ENCODE data around the gene ADAM8.
"Not testable (repeated sequence)": the region's sequence is repeated elsewhere in the genome, so short reads cannot be mapped to it uniquely, and the experiment has no call there.

ADAM8 gene

DNA sequence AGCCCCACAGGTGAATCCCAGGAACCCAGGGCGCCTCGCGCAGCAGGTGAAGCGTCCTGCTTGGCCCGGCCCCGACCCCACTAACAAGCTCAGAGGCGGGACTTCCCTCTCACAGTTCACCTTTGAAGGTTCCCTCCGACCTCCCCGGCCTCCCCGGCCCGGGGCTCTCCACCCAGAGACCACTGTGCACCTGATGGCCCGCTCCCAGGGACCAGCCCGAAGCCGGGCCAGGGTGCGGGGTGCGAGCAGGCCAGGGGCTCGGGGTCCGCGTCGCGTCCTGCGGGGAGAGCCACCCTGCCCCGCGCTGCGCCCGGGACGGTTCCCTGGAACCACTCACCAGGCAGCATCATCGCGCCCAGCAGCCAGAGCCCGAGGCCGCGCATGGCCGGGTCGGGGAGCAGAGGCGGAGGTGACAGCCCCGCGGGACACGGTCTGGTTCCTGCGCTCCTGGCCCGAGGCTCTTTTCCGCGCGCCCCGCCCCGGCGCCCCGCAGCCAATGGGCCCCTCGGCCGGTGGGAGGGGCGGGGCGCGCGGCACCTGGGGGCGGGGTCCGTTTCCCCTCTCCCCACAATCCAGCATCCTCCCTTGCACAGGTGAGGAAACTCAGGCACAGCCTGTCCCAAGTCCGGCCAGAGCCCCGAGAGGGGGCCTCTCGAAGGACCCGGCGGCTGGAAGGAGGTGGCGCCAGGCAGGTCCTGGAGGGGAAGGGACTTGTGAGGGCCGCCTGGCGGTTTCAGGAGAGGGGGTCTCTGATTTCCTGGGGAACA is at the start of gene ADAM8:
Gene ADAM8, minus strand, starts transcription at position 434 of the 767 bp plus-strand sequence. Its CDS starts 51 bp downstream, at position 383.
- no peak for FAIRE-seq

- FAIRE-seq: no peak
Measured at GRCh38 chr10:133326223-133326551, 49.5 kb upstream of the ADAM8 start.

DNA sequence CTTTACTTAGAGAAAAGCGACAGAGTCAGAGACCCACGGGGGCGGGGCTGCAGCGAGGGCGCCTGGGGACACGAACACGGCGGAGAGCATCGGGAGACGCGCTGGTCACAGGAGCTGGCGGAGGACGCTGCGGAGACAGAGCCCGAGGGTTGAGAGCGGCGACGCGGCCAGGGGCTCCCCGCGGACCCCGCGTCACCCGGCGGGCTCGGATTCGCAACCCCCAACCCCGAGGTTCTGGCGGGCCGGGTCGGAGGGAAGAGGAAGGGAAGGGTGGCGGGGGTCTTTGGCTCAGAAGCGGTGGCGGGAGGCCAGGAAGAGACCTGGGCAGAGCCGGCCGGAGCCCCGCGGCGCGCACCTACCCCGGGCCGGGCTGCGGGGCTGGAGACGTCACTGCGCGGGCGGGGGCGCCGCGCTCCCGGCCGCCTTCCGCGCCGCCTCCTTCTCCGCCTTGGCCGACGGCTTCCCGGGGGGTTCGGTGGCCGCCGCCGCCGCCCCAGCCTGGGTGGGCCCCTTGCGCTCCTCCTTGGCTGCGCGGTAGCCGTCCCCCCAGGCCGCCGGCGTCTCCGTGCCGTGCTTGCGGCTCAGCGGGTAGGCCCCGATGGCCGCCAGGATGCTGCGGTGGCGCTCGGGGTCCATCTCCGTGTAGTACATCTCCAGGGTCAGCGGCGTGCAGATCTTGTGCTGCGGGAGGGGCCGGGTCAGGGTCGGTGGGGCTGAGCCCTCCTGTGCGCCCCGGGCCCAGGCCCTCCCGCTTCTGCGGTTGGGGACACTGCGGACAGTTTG is 49.0 kb upstream of the ADAM8 start:
- FAIRE-seq: no peak

DNA sequence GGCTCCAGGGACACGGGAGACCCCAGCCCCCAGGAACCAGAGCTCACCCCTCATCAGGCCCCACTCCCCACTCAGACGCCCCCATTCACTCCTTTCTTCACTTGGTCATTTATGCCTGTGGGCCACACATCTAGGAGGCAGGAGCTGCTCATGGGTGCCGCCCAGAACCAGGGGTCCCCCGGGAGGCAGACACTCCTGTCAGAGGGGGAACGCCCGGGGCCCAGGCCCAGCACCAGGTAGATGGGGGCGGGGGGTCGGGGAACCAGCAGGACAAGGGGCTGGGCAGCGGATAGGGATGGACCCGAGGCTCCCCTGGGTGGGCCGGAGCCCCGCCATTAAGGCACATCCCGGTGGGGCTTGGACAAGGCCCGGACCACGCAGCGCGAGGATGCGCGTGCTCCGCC is 48.2 kb upstream of the ADAM8 start:
- no peak for FAIRE-seq

DNA sequence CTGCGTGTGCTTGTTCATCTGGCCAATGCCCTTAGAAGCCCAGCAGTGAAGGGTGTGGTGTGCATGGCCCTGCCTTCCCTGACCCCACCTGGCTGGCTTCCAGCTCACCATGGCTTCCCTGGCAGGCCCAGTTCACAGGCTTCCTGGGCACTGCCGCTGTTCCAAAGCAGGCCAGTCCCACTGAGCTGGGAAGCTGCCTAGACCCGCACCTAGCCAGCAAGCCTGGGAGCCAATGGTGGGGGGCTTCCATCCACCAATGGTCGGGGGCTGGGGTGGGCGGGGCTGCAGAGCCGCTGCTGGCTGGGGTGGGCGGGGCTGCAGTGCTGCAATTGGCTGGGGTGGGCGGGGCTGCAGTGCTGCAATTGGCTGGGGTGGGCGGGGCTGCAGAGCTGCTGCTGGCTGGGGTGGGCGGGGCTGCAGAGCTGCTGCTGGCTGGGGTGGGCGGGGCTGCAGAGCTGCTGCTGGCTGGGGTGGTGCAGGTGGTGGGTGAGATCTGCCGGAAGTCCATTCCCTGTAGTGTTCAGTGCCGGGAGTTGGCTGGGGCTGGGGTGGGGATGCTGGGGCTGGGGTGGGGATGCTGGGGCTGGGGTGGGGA is 47.6 kb upstream of the ADAM8 start:
- FAIRE-seq: no peak

- not testable (repeated sequence) for FAIRE-seq
Measured at GRCh38 chr10:133322064-133322709, 45.5 kb upstream of the ADAM8 start.

DNA sequence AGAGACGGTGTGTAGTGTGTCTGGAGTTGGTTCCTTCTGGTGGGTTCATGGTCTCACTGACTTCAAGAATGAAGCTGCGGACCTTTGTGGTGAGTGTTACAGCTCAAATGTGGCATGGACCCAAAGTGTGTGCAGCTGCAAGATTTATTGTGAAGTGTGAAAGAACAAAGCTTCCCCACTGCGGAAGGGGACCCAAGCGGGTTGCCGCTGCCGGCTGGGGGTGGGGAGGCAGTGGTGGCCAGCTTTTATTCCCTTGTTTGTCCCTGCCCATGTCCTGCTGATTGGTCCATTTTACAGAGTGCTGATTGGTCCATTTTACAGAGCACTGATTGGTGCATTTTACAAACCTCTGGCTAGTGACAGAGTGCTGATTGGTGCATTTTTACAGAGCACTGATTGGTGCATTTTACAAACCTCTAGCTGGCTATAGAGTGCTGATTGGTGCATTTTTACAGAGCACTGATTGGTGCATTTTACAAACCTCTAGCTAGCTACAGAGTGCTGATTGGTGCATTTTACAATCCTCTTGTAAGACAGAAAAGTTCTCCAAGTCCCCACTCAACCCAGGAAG is 44.3 kb upstream of the ADAM8 start:
- not testable (repeated sequence) for FAIRE-seq

DNA sequence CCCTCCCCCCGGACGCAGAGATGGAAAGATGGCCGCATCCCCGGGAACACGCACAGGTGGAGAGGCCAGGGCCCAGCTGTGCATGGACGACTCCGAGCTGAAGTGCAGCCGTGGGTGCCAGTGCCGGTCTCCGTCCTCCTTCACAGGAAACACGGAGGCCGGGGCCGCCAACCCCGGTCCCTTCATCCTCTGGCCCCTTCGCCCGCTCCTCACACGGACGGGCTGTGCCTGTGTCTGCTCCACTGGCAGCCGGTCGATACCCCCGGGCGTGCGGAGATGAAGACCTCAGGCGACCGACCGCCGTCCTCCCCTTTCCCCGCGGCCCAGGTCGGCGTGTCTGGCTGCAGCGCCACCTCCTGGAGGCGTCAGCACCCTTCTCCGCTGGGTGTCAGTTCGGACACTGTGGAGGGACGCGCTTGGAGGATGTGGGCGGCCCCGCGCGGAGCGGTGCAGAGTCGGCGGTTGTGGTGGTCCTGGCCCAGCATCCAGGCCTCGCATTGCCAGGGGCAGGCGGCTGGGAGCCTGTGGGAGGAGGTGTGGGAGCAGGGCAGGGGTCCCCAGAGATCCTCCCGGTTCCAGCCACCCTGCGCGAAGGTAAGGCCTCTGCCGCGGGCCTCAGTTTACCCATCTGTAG is 41.9 kb upstream of the ADAM8 start:
- no peak for FAIRE-seq

DNA sequence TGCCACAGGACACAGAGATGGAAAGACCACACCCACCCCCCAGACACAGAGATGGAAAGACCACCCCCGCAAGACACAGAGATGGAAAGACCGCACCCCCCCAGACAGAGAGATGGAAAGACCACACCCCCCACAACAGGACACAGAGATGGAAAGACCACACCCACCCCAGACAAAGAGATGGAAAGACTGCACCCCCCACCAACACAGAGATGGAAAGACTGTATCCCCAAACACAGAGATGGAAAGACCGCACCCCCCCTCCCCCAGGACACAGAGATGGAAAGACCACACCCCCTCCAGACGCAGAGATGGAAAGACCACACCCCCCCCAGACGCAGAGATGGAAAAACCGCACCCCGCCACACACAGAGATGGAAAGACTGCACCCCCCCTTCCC is 40.1 kb upstream of the ADAM8 start:
- no peak for FAIRE-seq

- FAIRE-seq: no peak
Measured at GRCh38 chr10:133316266-133316665, 39.6 kb upstream of the ADAM8 start.

DNA sequence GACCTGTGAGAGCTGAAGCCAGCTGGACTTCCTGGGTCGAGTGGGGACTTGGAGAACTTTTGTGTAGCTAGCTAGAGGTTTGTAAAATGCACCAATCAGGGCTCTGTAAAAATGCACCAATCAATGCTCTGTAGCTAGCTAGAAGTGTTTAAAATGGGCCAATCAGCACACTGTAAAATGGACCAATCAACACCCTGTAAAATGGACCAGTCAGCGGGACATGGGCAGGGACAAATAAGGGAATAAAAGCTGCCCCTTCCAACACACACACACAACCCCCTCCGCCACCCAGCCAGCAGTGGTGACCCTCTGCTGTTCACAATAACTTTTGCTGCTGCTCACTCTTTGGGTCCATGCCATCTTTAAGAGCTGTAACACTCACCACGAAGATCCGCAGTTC is 39.2 kb upstream of the ADAM8 start:
- FAIRE-seq: no peak

DNA sequence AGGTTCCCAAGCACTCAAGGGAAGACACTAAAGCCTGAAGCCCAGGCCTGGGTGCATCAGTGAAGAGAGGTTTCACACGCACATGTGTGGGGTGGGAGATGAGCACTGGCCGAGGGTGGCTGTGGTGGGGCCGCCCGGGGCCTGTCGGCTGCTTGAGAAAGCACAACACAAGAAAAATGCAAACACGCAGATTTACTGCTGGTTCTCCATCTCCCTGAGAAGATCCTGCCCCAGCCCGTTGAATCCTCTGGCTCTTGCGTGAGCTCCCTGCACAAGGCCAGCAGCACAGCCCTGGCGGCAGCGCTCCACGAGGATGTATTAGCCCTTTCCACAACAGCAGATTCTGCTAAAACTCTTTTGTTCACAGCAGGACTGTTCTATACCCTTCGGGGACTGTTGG is 38.2 kb upstream of the ADAM8 start:
- no peak for FAIRE-seq

DNA sequence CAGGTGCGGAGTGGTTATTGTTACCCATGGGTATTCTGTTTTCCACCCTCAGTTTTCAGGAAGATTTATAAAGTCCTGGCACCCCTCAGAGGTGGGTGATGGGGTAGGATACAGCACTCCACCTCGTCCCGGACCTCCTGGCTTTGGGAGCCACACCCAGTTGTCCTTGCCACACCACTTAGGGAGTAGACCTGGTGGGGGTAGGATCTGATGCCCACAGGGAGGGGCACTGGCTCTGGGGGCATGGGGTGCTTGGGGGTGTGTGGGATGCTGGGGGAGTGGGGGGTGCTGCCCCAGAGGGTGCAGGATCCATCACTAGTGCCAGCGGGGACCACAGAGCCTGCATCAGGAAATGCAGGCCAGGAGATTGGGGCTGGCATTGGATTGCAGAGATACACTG is 36.5 kb upstream of the ADAM8 start:
- no peak for FAIRE-seq

DNA sequence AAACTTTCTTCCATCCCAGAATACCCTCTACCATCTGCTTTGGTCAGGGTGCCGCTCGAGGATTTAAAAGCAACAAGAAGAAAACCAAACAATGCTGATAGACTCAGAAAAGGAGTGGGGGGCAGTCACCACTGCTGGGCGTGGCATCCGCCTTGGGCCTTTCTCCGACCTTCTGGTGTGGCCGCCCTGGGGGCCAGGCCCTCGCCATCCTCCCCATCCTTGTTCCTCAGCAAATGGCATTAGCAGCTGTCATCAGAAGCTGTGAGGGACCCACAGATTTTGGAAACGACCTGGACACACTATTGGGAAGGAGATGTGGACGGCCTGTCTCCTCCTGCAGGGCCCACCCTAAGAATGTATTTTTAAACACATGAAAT is 36.1 kb upstream of the ADAM8 start:
- no peak for FAIRE-seq

- FAIRE-seq: no peak
Measured at GRCh38 chr10:133312016-133312768, 35.5 kb upstream of the ADAM8 start.

- no peak for FAIRE-seq
Measured at GRCh38 chr10:133311570-133311969, 34.9 kb upstream of the ADAM8 start.

DNA sequence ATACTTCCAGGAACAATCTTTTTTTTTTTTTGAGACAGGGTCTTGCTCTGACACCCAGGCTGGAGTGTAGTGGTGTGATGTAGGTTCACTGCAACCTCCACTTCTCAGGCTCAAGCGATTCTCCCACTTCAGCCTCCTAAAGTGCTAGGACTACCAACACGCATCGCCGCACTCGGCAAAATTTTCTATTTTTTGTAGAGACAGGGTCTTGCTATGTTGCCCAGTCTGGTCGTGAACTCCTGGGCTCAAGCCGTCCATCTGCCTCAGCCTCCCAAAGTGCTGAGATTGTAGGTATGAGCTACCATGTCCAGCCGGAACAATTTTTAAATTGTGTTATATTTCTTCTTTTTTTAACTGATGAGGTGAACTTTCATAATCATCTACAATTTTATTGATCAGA is 34.1 kb upstream of the ADAM8 start:
- FAIRE-seq: no peak

DNA sequence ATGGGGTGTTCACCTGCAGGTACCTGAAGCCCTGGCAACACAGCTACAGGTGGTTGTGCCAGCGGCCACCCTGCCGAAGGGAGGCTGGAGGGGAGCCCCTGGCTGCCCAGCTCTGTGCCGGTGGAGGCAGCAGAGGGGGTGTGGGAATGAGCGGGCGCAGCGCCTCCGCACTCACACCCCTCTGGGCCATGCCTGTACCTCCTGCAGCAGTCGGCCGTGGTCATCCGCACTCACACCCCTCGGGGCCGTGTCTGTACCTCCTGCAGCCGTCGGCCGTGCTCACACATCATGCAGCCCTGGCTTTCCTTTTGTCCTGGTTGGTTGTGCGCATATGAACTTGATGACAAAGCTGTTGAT is 33.7 kb upstream of the ADAM8 start:
- no peak for FAIRE-seq

DNA sequence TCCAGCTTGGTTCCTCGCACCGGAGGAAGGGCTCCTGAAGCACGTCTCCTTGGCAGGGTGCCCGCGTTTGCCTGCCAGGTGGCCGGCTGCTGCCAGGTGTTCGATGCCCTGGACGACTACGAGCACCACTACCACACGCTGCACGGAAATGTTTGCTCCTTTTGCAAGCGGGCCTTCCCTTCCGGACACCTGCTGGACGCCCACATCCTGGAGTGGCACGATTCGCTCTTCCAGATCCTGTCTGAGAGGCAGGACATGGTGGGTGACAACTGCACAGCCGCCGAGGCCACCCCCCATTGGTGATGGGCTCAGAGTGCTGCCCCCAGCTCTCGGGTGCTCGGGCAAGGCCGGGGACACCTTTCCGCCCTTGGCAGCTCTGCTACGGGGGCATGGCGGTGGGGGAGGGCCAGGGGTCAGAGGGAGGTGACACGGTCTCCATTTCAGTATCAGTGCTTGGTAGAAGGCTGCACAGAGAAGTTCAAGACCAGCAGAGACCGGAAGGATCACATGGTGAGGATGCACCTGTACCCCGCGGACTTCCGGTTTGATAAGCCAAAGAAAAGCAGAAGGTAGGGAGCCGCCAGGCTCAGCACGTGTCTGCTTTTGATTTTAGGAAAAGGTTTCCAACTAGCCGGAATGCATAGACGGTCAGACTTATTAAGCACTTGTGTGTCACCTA is 33.2 kb upstream of the ADAM8 start:
- no peak for FAIRE-seq

GRCh38 chr10:133309100-133309719 is 32.5 kb upstream of the ADAM8 start:
- no peak for FAIRE-seq

Data from islet of Langerhans (tissue), 1 donor.